Hepatocyte (in vitro differentiated cells): ENCODE measurements around the gene CIAO3. TPM values are rescaled to one million over a fixed set of nuclear protein-coding genes. Genes with fewer than 3 reads are reported as not detected.
"Not testable (repeated sequence)": the region's sequence is repeated elsewhere in the genome, so short reads cannot be mapped to it uniquely, and the experiment has no call there.

Experiments
- DNase-seq: peaks from one replicate; pipeline ENCODE4 v3.0.0-alpha.2; 2016; ENCODE audit warnings: low spot score
- H2AFZ ChIP-seq: fragments of 200-600 bp; sonication (generic); 2 replicates; pipeline ENCODE4 v1.6.0; 2016; ENCODE audit warnings: antibody characterized with exemption, mild to moderate bottlenecking
- H3K27ac ChIP-seq: fragments of 200-600 bp; sonication (generic); 2 replicates; pipeline ENCODE4 v1.5.1; 2016; ENCODE audit warnings: mild to moderate bottlenecking
- H3K27me3 ChIP-seq: fragments of 200-600 bp; sonication (generic); 2 replicates; pipeline ENCODE4 v1.6.1; 2016
- H3K36me3 ChIP-seq: fragments of 200-600 bp; sonication (generic); replicated peaks from 2 replicates; pipeline ENCODE4 v1.5.1; 2016; ENCODE audit warnings: low read depth; ENCODE audit not compliant: insufficient read depth
- H3K4me1 ChIP-seq: fragments of 200-600 bp; sonication (generic); 2 replicates; pipeline ENCODE4 v1.5.1; 2016; ENCODE audit warnings: mild to moderate bottlenecking, moderate library complexity; ENCODE audit not compliant: insufficient read depth
- H3K4me2 ChIP-seq: fragments of 200-600 bp; sonication (generic); 2 replicates; pipeline ENCODE4 v1.6.0; 2016
- H3K4me3 ChIP-seq: fragments of 200-600 bp; sonication (generic); 2 replicates; pipeline ENCODE4 v1.5.1; 2016; ENCODE audit warnings: mild to moderate bottlenecking
- H3K79me2 ChIP-seq: fragments of 200-600 bp; sonication (generic); 2 replicates; pipeline ENCODE4 v1.6.0; 2017; ENCODE audit warnings: mild to moderate bottlenecking
- H3K9me2 ChIP-seq: fragments of 200-600 bp; sonication (generic); replicated peaks from 2 replicates; pipeline ENCODE4 v1.6.0; 2017; ENCODE audit warnings: mild to moderate bottlenecking; ENCODE audit not compliant: insufficient read depth
- H3K9me3 ChIP-seq: fragments of 200-600 bp; sonication (generic); 2 replicates; pipeline ENCODE4 v1.5.1; 2016; ENCODE audit warnings: low read depth, mild to moderate bottlenecking
- H4K20me1 ChIP-seq: fragments of 200-600 bp; sonication (generic); 2 replicates; pipeline ENCODE4 v1.6.0; 2016; ENCODE audit warnings: mild to moderate bottlenecking; ENCODE audit not compliant: insufficient read depth, poor library complexity, severe bottlenecking
- CTCF ChIP-seq: fragments of 200-600 bp; sonication (generic); IDR thresholded peaks from 2 replicates; pipeline ENCODE4 v1.5.1; 2016; ENCODE audit warnings: antibody characterized with exemption, mild to moderate bottlenecking; ENCODE audit not compliant: poor library complexity
- EZH2 ChIP-seq: fragments of 200-600 bp; sonication (generic); IDR thresholded peaks from 2 replicates; pipeline ENCODE4 v1.6.1; 2016; ENCODE audit warnings: antibody characterized with exemption, mild to moderate bottlenecking, borderline replicate concordance
- EZH2phosphoT487 ChIP-seq: fragments of 200-600 bp; sonication (generic); IDR thresholded peaks from one replicate; pipeline ENCODE4 v1.6.1; 2018; ENCODE audit warnings: antibody characterized with exemption, mild to moderate bottlenecking, low read depth, moderate library complexity; ENCODE audit not compliant: unreplicated experiment, severe bottlenecking
- WGBS: methylation state at CpG from one replicate; pipeline ENCODE4 v1.1.6; 2016; ENCODE audit warnings: low lambda C conversion rate; ENCODE audit errors: missing lambda C conversion rate; 5-methylcytosine and 5-hydroxymethylcytosine counted together
- polyA plus RNA-seq: library from polyadenylated mRNA; unstranded; fragments of >200 nt; fragmentation: Nextera tagmentation; extraction: Ambion mirVana; gene quantifications from 2 replicates; pipeline ENCODE4 v1.2.1, GENCODE V29; 2016
- total RNA-seq: library from RNA; depleted of rRNA; stranded (reverse); fragments of >200 nt; gene quantifications from 2 replicates; pipeline ENCODE4 v1.2.3, GENCODE V29; 2014

CIAO3 gene
- total and polyA plus RNA-seq, 2 experiments from 2014 or later, result 39.0 to 42.8 TPM

GRCh38 chr16:693766-694165 lies 47.0 kb downstream of the CIAO3 start:
- 18% methylated on average over 2 of the region's 37 CpGs for WGBS
- peaks cover 54% of the 10 kb centered on the region for H3K27me3 ChIP-seq

DNA sequence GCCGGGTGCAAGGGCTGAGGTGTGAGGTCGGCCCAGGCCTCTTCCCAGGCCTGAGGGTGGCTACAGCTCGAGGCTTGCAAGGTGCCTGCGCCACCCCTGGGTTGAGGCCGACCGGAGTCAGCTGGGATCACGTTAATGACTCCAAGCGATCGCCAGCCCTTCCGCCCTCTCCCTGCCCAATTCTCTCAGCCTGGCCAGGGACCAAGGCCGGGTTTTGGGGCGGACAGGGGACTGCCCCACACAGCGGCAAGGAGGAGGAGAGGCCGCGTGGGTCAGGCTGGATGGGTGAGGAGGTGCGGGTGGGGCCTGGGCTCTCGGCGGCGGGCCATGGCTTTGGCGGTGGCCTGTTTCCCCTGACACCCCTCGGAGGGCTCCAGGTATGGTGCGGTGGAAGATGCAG lies 47.4 kb downstream of the CIAO3 start:
- 52% methylated on average over 22 of the region's 22 CpGs for WGBS
- TF ChIP-seq EZH2phosphoT487 (no peak), CTCF (no peak), EZH2 (no peak)
- Histone ChIP-seq H3K9me3 (no peaks in the 10 kb centered on the region), H3K4me1 (peaks cover 12% of the 10 kb centered on the region), H2AFZ (no peak overlapping the region), H3K4me2 (no peak overlapping the region), H3K79me2 (peaks cover 16% of the 10 kb centered on the region), H3K36me3 (no peaks in the 10 kb centered on the region), H4K20me1 (no peaks in the 10 kb centered on the region), H3K4me3 (no peak overlapping the region), H3K9me2 (no peaks in the 10 kb centered on the region), H3K27me3 (peaks cover 50% of the 10 kb centered on the region), H3K27ac (no peak overlapping the region)
- DNase-seq, result no peak

More at GRCh38 chr16:693766-694165, 47.0 kb downstream of the CIAO3 start:
- Histone ChIP-seq H3K4me1 (peaks cover 12% of the 10 kb centered on the region), H4K20me1 (no peaks in the 10 kb centered on the region), H3K79me2 (peaks cover 13% of the 10 kb centered on the region), H2AFZ (no peak overlapping the region), H3K4me3 (no peak overlapping the region), H3K9me2 (no peaks in the 10 kb centered on the region), H3K27ac (no peak overlapping the region), H3K9me3 (no peaks in the 10 kb centered on the region), H3K4me2 (peak overlapping the region; percentile 67), H3K36me3 (no peaks in the 10 kb centered on the region)
- DNase-seq, result no peak
- no peak for TF ChIP-seq CTCF
- TF ChIP-seq EZH2phosphoT487, result peak; percentile 37

DNA sequence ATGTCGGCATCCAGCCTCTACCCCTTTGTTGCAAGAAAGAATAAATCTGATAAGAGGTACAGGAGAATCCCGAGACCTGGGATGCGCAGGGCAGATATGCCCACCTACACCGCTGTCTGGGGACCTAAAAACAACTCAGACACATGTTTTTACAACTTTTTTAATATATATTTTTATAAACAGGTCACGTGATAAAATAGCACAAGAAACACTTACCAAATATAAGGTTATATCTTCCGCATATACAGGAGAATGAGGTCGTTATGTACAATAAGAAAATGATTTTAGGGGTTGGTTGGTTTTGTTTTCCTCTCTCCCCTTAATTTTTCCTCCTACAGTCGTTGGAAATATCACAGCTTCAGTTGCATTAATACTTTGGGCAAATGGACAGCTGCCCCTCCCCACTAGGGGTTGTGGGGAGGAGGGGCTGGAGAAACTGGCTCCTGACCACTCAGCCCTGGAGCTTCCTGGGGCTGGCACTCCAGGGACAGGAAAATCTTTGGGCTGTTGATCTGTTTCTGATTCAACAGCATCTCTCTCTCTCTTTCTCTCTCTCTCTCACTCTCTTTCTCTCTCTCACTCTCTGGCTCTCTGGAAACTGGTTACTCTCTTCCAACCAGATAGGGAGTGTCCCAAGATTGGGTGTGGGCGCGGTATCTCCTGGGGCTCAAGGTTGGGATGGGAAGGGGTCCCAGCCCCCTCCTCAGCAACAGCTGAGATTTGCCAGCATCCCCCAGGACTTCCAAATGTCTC lies 48.3 kb downstream of the CIAO3 start:
- peaks cover 12% of the 10 kb centered on the region for H3K4me1 ChIP-seq
- H3K4me2 ChIP-seq, result no peak overlapping the region
- H3K27me3 ChIP-seq, result peaks cover 48% of the 10 kb centered on the region
- H3K27ac ChIP-seq, result no peak overlapping the region
- no peak overlapping the region for H2AFZ ChIP-seq
- no peaks in the 10 kb centered on the region for H4K20me1 ChIP-seq
- no peaks in the 10 kb centered on the region for H3K9me3 ChIP-seq
- 73% methylated on average over 10 of the region's 10 CpGs for WGBS
- H3K36me3 ChIP-seq, result no peaks in the 10 kb centered on the region
- no peak for DNase-seq
- H3K9me2 ChIP-seq, result no peaks in the 10 kb centered on the region
- H3K79me2 ChIP-seq, result peaks cover 16% of the 10 kb centered on the region
- TF ChIP-seq CTCF, result no peak
- H3K4me3 ChIP-seq, result no peak overlapping the region

DNA sequence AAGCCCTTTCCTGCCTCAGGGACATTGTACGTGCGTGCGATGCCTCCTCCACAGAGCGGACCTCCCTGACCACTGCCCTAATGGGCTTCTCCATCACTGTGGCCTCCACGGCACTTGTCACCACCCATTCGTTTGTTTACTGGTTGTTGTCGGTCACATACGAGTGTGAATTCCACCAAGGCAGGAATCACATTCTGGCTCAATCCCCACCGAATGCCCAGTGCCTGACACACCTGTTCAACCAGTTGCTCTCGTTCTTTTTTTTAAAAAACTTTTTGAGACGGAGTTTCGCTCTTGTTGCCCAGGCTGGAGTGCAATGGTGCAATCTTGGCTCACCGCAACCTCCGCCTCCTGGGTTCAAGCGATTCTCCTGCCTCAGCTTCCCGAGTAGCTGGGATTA lies 49.6 kb downstream of the CIAO3 start:
- peaks cover 16% of the 10 kb centered on the region for H3K79me2 ChIP-seq
- H3K4me2 ChIP-seq, H2AFZ ChIP-seq, H3K9me2 ChIP-seq, H3K9me3 ChIP-seq, H3K27ac ChIP-seq, H3K4me3 ChIP-seq, H3K36me3 ChIP-seq, H4K20me1 ChIP-seq, DNase-seq: not testable (repeated sequence)
- 90% methylated on average over 16 of the region's 16 CpGs for WGBS
- H3K27me3 ChIP-seq, result peaks cover 43% of the 10 kb centered on the region
- peaks cover 12% of the 10 kb centered on the region for H3K4me1 ChIP-seq
